Stimulated activated CD4-positive, alpha-beta T cell treated with anti-CD3 and anti-CD28 coated beads, Interleukin-1b, Interleukin-23, amount 100 ng/mL, for 24 hours (primary cell): ENCODE data around the gene SLC1A1.
"Not testable (repeated sequence)": the region's sequence is repeated elsewhere in the genome, so short reads cannot be mapped to it uniquely, and the experiment has no call there.

Experiments used
- DNase-seq, 4 experiments: peaks; one replicate each; pipeline ENCODE4 v3.0.0-alpha.2; 2020; ENCODE audit warnings: low read depth in 4 of 4, low spot score in 1 of 4

Gene SLC1A1

DNA sequence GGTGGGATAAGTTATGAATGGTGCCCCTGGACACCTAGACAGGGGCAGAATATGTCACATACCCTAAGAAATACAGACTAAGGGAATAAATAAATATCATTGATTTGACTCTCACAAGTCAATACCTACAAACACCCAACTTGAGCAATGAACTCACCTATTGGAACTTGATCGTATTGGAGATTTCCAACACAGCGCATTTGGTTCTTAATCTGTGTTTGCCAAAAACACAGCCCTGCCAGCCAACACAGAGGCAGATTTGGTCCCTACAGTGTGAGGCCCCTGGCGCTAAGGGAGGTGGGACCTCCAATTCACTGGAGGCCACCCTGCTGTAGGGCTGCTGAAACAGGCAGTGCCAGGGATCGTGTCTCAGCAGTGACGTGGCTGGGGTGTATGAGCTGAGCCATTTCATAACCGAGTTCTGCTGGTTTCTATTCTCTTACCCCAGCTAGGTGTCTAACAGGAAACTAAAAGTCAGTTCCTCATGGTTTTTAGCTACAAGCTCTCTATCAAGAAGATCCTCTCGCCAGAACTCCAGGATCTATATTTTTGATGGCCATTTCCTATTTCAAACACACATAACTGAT is 84.5 kb downstream of the SLC1A1 start:
- DNase-seq: peak in 1 of 4 experiments; percentile 2

- no peak for DNase-seq
Measured at GRCh38 chr9:4575997-4576396, 85.7 kb downstream of the SLC1A1 start.

DNA sequence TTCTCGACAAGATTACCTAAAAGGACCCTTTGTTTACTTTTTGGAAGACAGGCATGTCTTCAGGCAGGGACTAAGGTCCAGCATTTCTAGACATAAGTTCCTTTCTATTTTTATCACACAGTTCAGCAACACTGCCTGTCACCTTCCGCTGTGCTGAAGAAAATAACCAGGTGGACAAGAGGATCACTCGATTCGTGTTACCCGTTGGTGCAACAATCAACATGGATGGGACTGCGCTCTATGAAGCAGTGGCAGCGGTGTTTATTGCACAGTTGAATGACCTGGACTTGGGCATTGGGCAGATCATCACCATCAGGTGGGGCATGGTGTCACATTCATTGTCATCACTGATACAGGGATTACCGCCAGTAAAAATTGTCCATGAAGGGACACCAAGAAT is 86.2 kb downstream of the SLC1A1 start:
- no peak for DNase-seq

DNA sequence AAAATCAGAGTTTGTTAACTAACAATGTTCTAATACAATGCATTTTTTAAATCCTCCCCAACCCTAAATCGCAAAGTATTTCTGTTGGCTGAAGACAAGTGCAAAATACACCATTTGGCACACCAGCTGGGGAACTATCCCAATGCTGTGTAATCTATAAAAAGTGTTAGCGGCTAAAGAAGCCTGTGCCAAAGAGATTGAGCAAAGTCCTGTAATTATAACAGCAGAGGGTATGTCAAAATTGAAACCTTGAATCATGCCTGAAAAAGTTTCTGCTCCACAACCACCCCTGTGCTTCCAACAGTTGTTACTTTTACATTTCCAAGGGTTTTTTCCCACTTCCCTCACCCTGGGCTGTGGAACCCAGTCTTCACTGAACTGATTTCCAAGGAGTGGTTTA is 88.7 kb downstream of the SLC1A1 start:
- no peak for DNase-seq

DNA sequence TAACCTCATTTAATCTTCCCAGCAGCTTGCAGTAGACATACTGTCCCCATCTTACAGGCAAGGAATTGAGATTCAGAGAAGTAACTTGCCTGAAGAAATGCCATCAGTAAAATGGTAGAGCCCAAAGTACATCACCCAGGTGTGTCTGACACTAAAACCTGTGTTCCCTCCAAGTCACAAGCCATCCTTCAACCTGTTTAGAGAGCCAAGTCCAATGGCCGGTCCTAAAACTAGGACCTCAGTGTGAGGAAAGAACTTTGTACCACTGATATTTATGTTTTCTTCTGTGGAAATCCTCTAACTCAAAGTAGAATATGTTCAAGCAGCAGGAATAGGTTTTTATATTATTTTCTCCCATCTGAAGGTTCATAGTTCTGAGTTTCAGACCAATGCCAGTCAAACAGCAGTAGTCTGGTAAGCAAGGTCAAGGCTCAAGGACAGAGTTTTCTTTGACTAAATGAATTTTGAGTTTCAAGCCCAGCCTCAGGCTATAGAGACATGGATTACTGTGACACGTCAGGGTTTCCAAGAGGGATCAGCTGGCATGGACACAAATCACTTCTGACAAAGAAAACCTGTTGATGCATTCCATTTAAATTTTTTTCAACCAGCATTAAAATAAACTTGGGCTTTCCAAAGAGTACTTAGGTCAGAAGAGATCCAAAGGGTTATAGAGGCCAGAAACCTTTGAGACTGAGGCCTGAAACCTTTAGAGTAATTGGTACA is 90.9 kb downstream of the SLC1A1 start:
- DNase-seq: no peak

GRCh38 chr9:4581861-4582565 is 91.7 kb downstream of the SLC1A1 start:
- DNase-seq: no peak

DNA sequence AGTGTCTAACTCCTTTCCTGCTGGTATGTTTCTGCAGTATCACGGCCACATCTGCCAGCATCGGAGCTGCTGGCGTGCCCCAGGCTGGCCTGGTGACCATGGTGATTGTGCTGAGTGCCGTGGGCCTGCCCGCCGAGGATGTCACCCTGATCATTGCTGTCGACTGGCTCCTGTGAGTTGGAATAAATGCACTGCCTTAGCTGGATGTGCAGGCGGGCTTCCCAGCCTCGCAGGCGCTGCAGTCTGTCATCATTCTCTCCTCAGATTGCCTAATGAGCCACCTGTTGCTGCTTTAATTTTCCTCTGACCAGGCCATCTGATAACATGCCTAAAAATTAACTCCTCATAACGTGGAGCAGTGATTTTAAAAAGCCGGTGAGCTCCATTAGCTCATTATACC is 92.7 kb downstream of the SLC1A1 start:
- DNase-seq: no peak

GRCh38 chr9:4584636-4585035 is 94.4 kb downstream of the SLC1A1 start:
- DNase-seq: no peak

GRCh38 chr9:4585135-4585534 is 94.9 kb downstream of the SLC1A1 start:
- DNase-seq: no peak

- DNase-seq: no peak
Measured at GRCh38 chr9:4588721-4589120, 98.5 kb downstream of the SLC1A1 start.

DNA sequence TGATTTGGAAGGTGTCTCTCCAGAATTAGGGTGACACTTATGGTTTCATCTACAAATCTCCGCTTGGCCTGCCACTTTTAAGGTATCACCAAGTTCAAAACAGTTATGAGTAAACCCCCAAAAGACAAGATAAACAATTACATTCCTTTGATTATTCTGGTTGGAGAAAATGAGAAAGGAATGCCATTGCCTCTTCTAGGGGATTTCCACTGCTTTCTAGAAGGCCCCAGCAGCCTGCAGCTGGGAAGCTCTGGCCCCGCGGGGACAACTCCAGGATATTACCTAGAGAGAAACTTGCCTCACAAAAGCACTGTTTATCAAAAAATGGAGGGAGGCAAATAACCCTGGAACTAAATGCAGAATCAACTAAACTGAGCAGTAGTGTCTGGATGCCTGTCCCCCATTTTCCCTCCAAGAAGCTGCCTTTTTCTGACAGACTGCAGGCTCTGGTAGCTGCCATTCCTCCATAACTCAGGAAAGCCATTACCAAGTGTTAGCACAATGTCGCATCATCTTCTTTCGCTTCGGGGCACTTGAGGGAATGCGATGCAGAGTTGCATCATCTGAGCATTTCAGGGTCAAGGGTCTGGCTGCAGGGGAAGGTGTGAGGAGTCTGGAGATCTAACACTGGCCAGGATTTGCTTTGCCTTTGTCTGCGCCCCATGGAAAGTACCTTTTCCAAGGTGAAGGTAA is 100.3 kb downstream of the SLC1A1 start:
- DNase-seq: no peak

DNA sequence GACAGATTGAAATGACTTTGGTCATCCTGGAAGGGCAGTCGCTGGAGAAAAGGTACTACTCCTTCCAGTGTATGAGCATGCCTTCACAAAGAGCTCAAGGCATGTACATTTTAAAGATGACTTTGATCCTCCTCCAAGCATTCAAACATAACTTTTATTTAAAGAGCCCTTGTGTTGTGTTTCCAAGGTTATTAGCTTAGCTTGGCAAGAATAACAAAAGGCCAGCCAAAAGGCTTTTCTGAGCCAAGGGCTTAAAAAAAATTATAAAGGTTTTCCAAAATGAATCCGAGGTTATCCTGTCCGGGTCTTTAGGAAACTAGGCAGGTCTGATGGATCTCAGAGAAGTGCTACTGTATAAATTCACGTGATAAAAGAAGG is 100.8 kb downstream of the SLC1A1 start:
- DNase-seq: no peak

DNA sequence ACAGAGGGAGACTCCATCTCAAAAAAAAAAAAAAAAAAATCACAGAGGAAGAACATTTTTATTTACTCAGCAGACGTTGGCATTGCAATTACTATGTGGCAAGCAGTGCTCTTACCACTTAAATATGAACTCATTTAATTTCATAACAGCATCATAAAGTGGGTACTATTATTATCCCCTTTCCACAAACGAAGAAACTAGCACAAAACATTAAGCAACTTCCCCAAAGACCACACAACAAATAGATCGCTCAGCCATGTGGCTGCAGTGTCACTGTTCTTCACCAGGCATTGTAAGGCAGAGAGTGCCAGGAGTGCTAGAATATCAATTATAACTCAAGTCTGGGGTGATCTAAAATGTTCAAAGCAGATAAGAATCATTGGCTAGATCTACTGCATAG is 102.0 kb downstream of the SLC1A1 start:
- DNase-seq: no peak

- no peak for DNase-seq
Measured at GRCh38 chr9:4592886-4593285, 102.6 kb downstream of the SLC1A1 start.

DNA sequence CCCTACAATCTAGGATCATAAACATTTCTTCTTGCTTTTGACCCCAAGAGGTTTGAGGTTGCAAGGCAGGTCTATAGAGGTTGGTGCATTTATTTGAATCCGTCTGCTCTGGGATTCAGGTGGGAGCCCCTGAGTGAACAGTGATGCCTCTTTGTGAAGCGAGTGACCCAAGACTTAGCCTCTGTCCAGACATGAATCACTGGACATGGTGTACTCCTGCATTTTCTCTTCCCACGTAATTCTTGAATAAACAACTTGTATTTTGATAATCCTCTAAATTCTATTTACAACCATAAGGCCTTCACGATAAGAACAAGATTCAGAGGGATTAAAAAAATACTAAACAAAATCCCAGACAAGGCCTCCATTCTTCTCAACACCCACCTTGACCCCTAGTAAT is 104.3 kb downstream of the SLC1A1 start:
- no peak for DNase-seq

- DNase-seq: no peak
Measured at GRCh38 chr9:4594994-4595393, 104.7 kb downstream of the SLC1A1 start.

- peak in 2 of 4 experiments; percentile 8 to 11 for DNase-seq
Measured at GRCh38 chr9:4596165-4596922, 106.1 kb downstream of the SLC1A1 start.

DNA sequence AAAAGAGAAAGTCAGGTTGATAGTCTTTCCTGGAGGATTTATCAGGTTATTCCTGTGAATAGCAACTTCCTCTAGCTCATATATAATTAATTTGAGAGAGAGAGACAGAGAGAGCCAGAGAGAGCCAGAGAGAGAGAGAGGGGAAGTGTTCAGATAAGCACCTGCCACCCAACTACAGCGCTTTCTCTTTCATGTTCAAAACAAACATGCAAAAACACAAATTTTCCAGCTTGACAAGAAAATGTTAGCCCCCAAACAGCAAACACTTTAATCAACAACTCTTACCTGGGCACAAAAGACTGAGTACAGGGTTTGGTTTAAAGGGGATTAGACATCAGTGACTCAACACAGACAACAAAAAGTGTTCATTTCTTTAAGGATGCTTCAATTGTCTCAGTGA is 110.1 kb downstream of the SLC1A1 start:
- DNase-seq: no peak

- no peak for DNase-seq
Measured at GRCh38 chr9:4603830-4604229, 113.6 kb downstream of the SLC1A1 start.

DNA sequence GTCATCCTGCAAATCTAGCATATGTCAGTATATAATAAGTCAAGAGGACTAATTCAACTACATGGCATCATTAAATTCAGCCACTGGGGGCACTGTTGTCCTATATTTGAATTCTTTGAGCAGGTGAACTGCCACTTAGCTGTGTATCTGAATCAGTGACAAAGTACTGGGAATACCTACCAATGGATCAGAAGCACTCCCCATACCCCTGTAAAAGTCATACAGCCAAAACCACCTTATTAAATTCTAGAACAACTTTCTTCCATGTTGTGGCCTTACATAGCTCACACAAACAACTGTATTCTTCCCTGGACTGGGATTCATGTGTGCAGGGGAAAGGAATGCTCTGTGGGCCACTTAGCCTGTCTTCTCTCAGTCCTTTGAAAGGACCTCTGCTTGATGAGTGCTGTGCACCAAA is 114.4 kb downstream of the SLC1A1 start:
- peak; percentile 28 to 54 (median 33) for DNase-seq

DNA sequence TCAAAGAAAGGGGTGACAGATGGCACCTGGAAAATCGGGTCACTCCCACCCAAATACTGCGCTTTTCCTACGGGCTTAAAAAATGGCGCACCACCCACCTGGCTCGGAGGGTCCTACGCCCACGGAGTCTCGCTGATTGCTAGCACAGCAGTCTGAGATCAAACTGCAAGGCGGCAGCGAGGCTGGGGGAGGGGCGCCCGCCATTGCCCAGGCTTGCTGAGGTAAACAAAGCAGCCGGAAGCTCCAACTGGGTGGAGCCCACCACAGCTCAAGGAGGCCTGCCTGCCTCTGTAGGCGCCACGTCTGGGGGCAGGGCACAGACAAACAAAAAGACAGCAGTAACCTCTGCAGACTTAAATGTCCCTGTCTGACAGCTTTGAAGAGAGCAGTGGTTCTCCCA is 115.8 kb downstream of the SLC1A1 start:
- DNase-seq: not testable (repeated sequence)
